Inferior parietal cortex (tissue), 1 donor: ENCODE data around the gene SMAD5.

Experiments used
- DNase-seq: peaks from one replicate; pipeline ENCODE4 v3.0.0-alpha.2; 2016; ENCODE audit errors: extremely low spot score

The SMAD5 gene

DNA sequence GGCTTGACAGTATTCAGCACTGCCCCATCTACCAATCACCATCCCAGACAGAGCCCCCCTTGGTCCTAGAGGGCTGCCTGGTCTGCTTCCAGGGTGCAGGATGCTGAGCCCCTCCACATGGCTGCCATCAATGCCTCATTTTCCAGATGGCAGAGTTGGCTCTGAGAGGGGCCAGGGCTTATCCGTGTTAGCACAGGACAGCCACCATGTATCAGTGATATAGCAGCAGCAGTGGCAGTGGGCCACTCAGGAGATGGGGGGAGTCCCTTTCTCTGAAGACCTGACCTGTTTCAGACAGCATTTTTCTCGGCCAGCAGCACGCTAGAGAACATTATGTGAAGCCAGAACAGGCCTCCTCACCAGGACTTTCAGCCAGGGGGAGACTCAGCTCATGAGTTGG is 61.9 kb downstream of the SMAD5 start:
- DNase-seq, result no peak

DNA sequence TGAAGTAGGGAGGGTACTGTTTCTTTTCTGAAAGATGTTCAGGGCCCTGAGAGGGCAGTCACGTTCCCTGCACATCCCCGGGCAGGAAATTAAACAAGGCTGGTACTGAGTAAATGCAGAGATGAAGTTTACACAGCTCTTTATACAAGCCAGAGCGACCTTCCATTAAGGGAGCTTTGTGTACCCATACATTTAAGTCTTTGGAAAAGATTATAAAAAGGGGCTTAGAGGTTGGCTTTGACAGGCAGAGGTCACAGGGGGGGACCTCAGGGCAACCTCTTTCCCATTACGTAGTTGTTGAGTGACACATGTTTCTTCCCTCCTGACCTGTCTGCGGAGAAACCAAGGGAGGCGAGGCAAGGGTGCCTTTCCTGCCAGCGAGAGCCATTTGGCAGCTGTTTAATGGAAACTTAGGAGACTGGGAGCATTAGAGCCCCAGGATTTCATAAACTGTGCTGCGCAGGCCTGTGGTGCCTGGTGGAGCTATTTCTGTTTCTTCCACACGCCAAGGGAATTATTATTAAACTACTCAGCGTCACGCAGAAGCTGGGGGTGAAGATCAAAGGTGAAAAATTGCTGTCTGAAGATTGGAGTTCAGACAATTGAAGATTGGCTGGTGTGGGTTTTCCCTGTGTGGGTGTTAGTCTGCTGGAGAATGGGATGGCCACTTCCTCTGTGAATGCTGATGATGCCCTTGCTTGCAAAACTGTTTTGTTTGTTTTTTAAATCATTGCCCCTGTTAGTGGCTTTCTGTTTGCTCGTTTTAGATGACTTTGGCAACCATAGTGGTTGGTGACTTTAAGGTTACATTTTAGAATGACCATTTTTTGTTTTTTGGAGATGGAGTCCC is 63.6 kb downstream of the SMAD5 start:
- no peak for DNase-seq

DNA sequence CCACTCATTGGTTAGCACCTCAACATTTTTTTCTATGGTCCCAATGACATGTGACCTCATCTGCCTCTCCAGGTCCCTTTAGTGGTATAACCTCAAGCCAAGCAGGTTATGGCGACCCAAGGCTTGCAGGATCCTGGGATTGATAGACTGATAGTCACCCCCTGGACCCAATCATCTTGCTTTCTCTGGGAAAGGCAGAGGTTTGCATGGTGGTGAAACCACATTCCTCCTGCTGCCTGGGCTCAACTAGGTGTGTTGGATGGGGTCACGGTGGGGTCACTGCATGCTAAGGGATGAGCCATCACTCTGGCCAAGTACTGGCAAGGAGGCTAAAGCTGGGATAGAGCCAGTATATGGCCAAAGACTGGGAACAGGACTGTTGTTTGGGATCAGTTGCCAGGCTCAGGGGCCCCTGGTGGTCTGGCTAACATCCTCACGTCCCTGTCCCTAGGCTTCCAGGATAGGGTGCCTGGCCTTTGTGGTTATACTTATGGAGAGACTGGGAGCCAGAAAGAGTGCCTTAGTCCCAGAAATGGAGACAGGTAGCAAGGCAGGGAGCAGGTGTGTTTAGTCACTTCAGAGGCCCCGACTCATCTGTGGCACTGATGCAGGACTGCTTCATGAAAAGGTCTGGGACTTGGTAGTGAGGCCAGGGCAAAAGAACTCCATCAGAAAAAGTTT is 65.0 kb downstream of the SMAD5 start:
- no peak for DNase-seq

DNA sequence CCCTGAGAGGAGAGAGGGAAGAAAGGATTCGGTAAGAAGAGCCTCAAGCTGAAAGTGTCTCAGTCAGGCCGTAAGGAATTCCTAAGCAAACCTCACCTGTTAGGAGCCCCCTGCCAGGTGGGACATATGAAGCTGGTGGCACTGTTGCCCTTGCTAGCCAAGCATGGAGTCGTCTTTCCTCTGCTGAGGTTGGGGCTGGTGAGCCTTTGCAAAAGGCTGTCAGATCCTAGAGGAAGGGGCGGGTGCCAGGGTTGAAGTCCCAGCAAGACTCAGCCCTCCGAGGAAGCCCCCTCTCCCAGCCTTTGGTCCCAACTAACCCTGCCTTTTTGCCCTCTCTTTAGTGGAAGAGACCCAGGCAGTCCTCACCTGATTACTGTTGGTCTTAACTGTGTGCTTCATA is 65.8 kb downstream of the SMAD5 start:
- no peak for DNase-seq

DNA sequence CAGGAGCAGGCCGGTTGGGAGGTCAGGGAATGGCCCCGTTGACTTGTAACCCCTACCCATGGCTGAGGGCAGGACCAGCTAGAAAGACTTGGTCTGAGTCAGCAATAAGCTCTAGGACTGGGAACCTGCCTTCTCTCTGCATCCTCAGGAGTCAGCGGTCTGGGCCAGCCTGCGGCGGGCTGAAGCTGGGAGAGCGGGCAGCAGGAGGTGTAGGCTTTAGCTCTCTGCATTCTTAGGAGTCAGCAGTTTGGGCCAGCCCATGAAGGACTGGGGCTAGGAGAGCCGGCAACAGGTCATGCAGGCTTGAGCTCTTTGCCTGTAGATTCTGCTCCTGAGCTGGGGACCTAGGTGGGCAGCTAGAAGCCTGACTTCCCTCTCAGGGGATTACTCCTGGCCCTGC is 66.8 kb downstream of the SMAD5 start:
- DNase-seq, result no peak

DNA sequence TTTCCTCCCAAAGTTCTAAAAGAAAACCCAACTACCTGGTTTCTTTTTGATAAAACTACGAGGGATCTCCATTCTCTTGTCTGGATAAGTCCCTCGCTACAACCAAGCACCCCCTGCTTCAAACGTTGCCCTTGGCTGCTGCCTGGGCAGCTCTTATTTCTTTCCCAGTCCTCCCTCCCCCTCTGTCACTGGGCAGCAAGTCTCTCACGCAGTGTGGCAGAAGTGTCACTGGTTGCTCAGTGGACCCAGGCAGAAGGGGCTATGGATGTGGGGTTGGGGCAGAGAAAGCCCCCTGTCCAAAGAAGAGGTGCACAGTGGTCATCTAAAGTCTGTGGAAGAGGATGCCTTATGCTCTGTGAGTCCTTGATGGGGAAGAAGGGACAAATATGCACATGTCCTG is 67.5 kb downstream of the SMAD5 start:
- no peak for DNase-seq

DNA sequence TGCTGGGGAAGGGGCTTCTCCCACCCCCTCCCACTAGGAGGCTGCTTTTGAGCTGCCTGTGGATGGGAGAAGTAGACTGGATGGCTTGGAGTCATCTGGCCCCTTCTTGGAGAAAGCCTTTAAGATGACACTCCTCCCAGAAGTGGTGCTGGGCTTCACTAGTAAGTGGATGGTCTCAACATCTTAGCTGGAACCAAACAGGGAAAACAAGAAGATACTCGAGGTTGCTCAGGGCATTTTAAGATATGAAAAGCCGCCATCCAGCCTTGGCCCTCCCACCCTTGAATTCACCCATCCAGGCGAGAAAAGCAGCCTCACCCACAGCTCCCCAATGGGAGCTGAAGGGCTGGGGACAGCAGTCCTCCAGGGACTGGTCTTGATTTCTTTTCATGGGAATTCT is 68.1 kb downstream of the SMAD5 start:
- no peak for DNase-seq

DNA sequence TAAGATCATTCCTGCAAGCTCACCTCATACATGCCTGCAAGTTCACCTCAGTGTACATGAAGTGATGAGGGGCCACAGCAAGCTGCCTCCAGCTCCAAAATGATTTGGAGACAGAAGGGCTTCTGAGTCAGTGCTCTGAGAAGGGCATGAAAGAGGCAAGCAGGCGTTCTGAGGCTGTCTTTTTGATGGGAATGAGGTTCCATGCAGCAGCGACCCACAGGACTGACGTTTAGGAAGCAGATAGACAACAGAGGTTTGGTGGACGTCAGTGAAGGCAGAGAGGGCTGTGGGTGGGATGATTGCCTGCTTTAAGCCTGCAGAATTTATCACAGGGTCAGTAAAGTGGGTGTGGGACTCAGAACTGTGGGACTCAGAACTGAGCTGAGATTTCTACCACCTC is 69.2 kb downstream of the SMAD5 start:
- no peak for DNase-seq

DNA sequence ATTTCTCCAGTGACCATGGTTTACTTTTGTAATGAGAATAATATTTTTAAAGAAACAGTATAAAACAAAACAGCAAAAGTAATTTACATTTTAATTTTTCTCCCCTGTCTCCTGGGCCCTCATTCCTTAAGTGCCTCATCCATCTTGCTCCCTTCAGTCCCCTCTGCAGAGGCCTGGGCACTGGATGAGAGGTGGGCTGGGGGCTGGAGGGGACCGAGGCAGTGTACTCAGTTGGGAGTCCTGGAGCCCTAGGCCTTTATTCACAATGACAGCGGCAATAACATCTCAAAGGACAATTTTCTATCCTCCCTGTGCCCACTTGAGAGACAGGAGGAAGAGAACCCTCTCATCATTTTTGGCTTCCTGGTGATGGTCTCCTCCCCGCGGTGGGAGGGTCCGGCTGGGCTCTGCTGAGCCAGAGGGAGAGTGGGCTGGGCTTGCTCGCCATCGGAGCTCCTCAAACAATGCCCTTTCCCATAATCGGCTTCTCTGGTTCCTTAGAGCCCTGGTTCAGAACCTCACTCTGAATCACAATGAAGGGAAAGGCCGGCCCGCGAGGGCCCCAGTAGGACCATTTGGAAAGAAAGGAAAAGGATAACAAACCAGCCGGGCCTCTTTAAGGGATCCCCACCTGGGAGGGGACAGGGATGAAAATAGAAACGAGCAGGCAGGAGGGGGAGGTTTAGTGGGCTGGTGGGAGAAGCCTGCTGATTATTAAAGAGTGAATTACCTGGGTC is 70.0 kb downstream of the SMAD5 start:
- no peak for DNase-seq

DNA sequence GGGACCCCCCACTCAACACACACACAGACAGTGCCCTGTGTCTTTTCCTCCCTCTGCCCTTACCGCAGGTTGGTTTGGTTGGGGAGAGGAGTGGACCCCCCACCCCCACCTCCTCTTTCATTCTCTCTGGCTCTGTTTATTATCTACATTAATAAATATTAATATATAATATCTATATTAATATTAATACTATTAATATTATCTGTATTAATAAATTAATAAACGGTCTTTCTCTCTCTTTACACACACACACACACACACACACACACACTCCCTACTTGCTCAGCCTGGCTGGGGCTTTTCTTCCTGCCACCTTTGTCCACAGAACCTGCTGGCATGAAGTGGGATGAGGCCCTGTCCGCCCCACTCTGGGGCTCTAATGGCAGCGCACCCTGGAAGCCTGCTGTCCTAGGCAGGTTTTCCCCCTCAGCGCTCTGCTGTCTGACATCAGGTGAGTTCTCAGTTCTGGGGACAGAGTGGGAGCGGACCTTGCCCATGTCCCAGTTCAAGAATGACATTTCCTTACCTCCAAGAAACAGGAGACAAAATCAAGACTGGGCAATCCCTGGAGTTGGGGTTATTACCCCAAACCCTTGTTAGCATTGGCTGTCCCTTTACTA is 70.8 kb downstream of the SMAD5 start:
- no peak for DNase-seq

DNA sequence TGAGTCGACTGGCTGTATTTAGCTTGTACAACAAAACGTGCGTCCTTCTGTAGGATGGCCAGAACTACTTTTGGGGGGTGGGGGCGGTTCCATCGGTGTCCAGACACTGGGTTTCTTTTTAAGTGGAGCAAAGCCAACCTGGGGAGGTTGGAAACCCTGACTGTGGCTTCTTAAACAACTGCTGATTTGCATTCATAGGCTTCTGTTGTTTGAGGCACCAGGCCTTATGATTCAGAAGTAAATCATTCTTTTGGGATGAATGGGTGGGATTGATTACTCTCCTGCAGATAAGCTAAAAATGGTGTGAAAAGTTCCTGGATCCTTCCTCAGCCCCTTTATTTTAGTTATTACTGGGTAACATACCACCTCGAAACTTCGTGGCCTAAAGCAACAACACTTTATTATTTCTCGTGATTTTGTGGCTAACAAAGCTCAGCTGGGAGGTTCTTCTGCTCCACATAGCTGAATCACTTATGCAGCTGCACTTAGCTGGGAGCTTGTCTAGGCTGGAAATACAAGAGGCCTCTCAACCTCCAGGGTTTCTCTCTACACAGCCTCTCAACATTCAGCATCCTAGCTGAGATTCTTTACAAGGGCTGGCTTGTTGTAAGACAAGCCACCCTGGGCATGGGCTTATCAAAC is 72.5 kb downstream of the SMAD5 start:
- no peak for DNase-seq

DNA sequence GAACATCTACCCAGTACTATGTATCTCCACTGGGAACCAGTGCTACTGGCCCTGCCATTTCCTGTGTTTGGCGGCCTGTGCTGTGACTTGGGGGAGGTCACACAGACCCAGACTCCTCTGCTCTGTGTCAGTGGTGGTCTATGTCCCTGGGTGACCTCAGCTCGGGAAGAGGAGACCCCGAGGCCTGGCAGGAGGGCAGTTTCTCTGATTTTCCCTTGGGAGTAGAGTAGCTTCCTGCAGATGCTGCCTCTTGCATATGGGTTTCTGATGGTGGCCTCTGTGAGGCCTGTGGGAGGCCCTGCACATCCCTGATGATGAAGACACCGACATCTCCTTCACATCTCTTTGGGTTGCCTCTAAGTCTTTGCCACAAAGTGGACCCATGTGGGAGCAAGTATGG is 73.3 kb downstream of the SMAD5 start:
- DNase-seq, result no peak

DNA sequence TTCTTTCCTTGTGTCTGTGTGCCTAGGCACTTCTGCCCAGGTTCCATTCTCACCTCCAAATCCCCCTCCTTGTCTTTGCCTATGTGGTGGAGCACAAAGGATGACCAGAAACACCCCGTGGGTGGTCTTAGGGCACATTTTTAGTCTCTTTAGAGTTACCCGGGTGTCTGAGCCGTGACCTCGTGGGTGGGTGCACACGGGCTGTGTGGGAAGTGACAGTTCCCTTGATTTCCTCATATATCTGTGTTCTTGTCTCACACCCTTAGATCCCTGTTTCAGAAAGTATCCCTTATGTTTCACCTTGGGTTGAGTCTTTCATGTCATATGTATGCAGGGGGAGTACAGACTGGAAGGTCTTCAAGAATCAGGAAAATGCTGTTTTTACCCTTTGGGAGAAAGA is 73.7 kb downstream of the SMAD5 start:
- DNase-seq, result no peak

DNA sequence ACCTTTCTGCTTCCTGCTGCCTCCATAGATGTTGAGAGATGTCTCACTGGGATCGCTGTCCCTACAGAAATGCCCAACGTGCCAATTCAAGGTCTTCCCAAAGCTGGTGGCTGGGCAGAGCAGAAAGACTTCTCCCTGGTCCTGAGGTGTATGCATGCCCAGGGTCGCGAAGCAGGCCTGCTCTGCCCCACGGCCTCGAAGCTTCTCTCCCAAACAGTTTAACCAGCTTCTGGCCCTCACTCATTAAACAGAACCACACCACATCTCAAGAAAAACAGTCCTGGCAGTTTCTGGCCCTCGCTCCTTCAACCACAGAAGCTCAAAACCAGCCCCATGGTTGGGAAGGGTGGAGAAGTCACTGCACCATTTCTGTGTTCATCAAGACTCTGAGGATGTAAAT is 75.0 kb downstream of the SMAD5 start:
- DNase-seq, result no peak

DNA sequence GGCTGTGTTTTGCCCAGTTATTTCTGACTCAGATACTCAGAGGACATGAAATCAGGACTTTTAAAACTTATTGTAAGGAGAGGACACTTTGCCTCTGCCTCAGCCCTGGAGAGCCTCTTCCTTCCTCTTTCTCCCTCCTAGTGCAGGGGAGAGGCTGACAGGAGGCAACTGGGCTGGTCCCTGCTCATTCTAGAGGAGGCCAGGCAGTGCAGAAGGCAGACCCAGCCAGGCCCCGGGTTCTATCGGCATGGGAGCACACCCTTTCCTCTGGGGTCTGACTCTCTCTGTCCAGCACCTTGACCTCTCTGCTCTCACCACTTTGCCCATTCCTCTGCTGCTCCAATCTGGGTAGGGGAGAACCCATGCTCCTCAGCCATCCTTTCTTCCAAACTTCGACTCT is 76.3 kb downstream of the SMAD5 start:
- no peak for DNase-seq

DNA sequence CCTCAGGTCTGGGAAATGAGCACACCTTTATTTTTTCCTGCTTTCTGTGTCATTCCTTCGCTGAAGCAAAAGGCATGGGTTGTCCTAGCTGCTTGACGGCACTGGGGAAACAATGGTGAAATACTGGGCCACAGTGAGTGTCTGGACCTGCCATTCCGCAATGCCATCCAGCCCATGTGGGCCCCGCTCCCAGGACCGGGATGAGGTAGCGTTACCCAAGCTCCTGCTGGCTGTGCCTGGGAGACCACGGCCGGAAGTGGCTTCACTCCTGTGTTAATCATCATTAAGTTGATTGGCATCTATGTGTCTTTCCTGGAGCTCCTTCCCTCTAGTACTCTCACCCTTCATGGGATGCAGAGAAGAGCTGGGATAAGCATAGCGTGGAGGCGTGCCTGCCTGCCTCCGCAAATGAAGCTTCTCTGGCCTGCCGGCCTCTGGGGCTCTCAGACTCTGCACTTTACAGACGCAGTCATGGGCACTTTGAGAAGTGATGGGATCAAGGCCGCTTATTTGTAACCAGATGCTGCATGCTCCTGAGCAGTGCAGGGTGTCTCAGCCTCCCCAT is 76.8 kb downstream of the SMAD5 start:
- no peak for DNase-seq

DNA sequence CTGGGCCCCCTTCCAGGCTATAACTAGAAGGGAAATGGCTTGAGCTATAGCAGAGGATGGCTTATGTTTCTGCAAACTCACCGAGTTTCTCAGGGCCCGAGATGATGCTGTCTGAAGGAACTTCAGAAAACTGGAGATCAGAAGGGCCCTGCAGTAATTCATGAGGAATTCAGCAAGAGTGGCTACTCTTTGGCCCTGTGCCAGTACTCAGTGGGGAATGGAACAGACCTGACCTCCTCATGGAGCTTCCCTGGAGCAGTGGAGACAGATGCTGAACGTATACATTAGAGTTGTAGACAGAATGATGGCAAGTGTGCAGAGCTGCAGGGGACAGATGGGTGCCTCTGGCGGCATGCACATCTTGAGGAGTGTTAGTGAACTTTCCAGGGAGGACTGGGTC is 77.6 kb downstream of the SMAD5 start:
- no peak for DNase-seq

DNA sequence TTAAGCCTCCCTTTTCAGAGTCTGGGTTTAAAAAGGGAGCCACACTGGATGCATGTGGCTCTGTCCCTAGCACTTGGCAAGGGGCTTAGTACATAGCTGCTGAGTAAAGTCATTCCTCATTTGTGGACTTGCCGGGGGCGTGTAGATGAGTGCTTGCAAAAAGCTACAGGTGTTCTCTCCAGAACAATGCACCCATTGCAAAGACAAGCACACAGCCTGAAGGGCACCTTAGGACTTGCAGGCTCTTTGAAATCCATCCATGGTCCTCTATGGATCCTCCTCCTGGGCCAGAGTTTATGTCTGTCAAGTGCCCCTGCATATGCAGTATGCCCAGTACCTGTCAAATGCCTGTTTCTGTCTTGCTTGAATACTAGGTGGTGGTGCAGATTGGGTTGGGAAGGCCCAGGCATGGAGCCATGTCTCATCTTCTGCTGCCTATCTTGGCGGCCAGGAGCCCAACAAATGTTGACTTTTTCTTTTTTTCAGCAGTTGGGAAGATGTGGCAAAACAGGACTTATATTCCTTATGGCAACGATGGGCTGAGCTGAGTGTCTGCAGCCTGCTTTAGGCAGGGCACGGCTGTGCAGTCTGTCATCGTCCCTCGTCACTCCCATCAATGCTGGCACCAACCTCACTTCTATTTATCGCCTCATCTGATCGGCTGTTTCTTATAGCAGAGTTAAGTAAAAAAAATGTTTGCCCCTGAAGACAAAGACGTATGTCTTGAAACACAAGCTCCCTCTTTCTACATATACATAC is 78.8 kb downstream of the SMAD5 start:
- no peak for DNase-seq

DNA sequence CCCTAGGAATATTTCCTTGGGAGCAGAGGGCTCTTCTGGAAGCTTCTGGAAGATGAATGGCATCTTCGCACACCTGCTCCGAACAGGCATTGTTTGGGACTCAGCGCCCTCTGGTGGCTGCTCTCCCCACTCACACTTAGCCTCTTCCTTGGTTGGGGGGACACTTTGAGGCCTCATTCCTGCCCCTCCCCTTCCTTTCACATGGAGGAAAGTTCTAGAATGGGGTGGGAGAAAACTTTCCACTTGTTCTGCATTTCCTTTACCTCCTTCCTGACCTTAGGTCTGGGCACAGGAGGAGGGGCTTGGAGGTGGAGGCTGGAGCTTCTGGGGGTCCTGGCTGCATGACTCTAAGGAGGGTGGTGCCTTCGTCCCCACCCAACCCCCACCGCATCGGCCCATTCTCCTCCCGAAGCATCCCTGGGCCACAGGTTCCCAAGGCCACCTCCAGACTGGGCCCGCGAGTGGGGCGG is 79.6 kb downstream of the SMAD5 start:
- peak; percentile 65 for DNase-seq

DNA sequence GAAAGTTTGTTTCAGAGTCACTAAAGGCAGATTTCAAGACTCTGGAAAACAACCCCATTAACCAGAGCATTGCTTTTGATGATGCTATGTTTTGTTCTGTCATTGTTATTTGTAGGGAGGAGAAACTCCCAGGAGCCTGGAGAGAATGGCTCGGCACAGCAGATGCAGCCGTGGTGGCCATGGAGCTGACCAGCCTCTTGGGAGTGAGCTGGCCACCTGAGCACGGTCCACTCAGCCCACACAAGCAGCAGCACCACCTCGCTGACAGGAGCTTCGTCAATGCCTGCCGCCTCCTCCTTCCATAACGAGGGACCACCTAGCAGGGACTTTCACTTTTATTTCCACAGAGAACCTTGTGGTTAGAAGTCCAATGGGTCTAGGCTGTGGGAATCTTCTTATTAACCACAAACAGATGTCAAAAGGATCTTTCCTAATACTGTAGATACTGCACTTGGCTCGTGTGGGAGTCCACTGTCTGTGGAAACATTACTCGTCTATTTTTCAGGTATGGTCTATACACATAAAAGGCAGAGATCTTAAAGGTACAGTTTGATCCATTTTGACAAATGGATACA is 81.4 kb downstream of the SMAD5 start:
- no peak for DNase-seq
